GM23338 (cell line): ENCODE results near the gene ARL2BP. TPM values are rescaled to one million over a fixed set of nuclear protein-coding genes. Genes with fewer than 3 reads are reported as not detected.
A peak's percentile ranks its signal among the peaks of the same experiment; 100 is the strongest.

Experiments used
- ATAC-seq: fragments of 200-7000 bp; cut with Tn5 transposase; 3 replicates; pipeline ENCODE4 v1.9.1; 2020
- DNase-seq: peaks from one replicate; pipeline ENCODE4 v3.0.0-alpha.2; 2015; ENCODE audit warnings: low spot score
- H2AFZ ChIP-seq: fragments of 200-600 bp; sonication (generic); 2 replicates; pipeline ENCODE4 v1.8.0; 2016; ENCODE audit warnings: antibody characterized with exemption, mild to moderate bottlenecking, moderate library complexity
- H3F3A ChIP-seq: fragments of 200-600 bp; sonication (generic); replicated peaks from 2 replicates; pipeline ENCODE4 v1.8.0; 2017; ENCODE audit warnings: antibody characterized with exemption, mixed run types, low read depth
- H3K27ac ChIP-seq: fragments of 200-600 bp; sonication (generic); 2 replicates; pipeline ENCODE4 v1.6.1; 2016; ENCODE audit warnings: low read depth
- H3K27me3 ChIP-seq: fragments of 200-600 bp; sonication (generic); 2 replicates; pipeline ENCODE4 v1.8.0; 2016; ENCODE audit warnings: mild to moderate bottlenecking, mixed run types, moderate library complexity; ENCODE audit not compliant: insufficient read depth
- H3K36me3 ChIP-seq: fragments of 200-600 bp; sonication (generic); 2 replicates; pipeline ENCODE4 v1.8.0; 2016; ENCODE audit warnings: mild to moderate bottlenecking; ENCODE audit not compliant: insufficient read depth
- H3K4me1 ChIP-seq: fragments of 200-600 bp; sonication (generic); 2 replicates; pipeline ENCODE4 v1.8.0; 2016; ENCODE audit warnings: mild to moderate bottlenecking, moderate library complexity; ENCODE audit not compliant: insufficient read depth
- H3K4me2 ChIP-seq: fragments of 200-600 bp; sonication (generic); 2 replicates; pipeline ENCODE4 v1.7.1; 2017; ENCODE audit warnings: mixed run types
- H3K4me3 ChIP-seq: fragments of 200-600 bp; sonication (generic); 2 replicates; pipeline ENCODE4 v1.6.1; 2016; ENCODE audit warnings: mixed run types
- H3K79me2 ChIP-seq: fragments of 200-600 bp; sonication (generic); replicated peaks from 2 replicates; pipeline ENCODE4 v1.8.0; 2017; ENCODE audit warnings: mild to moderate bottlenecking; ENCODE audit not compliant: insufficient read depth
- H3K9me2 ChIP-seq: fragments of 200-600 bp; sonication (generic); 2 replicates; pipeline ENCODE4 v1.8.0; 2017; ENCODE audit not compliant: insufficient read depth
- H4K20me1 ChIP-seq: fragments of 200-600 bp; sonication (generic); replicated peaks from 2 replicates; pipeline ENCODE4 v1.8.0; 2017; ENCODE audit warnings: mild to moderate bottlenecking; ENCODE audit not compliant: insufficient read depth
- H3K27ac Mint-ChIP-seq: 2 replicates; pipeline ENCODE4 v1.8.0; 2020; ENCODE audit warnings: inconsistent platforms, mild to moderate bottlenecking, moderate library complexity, mixed read lengths
- H3K27me3 Mint-ChIP-seq: 3 replicates; pipeline ENCODE4 v1.8.0; 2022; ENCODE audit warnings: low read depth, mild to moderate bottlenecking, moderate library complexity, mixed read lengths, inconsistent platforms; ENCODE audit not compliant: insufficient read depth, poor library complexity
- H3K36me3 Mint-ChIP-seq: 3 replicates; pipeline ENCODE4 v1.8.0; 2021; ENCODE audit warnings: low read depth, mild to moderate bottlenecking, inconsistent platforms, moderate library complexity, mixed read lengths
- H3K4me1 Mint-ChIP-seq: 3 replicates; pipeline ENCODE4 v1.8.0; 2020; ENCODE audit warnings: mild to moderate bottlenecking, inconsistent platforms, mixed read lengths
- H3K4me3 Mint-ChIP-seq: 3 replicates; pipeline ENCODE4 v1.8.0; 2021; ENCODE audit warnings: moderate library complexity, mild to moderate bottlenecking, inconsistent platforms, mixed read lengths
- H3K9me3 Mint-ChIP-seq: 3 replicates; pipeline ENCODE4 v1.8.0; 2020; ENCODE audit warnings: moderate library complexity, mild to moderate bottlenecking, inconsistent platforms, mixed read lengths
- CREB1 ChIP-seq: fragments of 250-450 bp; sonication (Bioruptor Pico); IDR thresholded peaks from 2 replicates; pipeline ENCODE4 v1.5.0; 2020; ENCODE audit warnings: low read depth, mild to moderate bottlenecking, moderate library complexity
- EZH2 ChIP-seq: fragments of 200-600 bp; sonication (generic); IDR thresholded peaks from one replicate; pipeline ENCODE4 v1.8.0; 2017; ENCODE audit warnings: antibody characterized with exemption, mild to moderate bottlenecking, low read depth; ENCODE audit not compliant: unreplicated experiment
- EZH2phosphoT487 ChIP-seq: fragments of 200-600 bp; sonication (generic); IDR thresholded peaks from one replicate; pipeline ENCODE4 v1.8.1; 2018; ENCODE audit warnings: antibody characterized with exemption; ENCODE audit not compliant: unreplicated experiment
- JUNB ChIP-seq: IDR thresholded peaks from one replicate; pipeline ENCODE4 v1.6.1; 2016; ENCODE audit warnings: antibody characterized with exemption; ENCODE audit not compliant: unreplicated experiment
- NANOG ChIP-seq: IDR thresholded peaks from 2 replicates; pipeline ENCODE4 v1.6.1; 2016; ENCODE audit warnings: antibody characterized with exemption, borderline replicate concordance
- STAT1 ChIP-seq: IDR thresholded peaks from one replicate; pipeline ENCODE4 v1.6.1; 2016; ENCODE audit warnings: antibody characterized with exemption; ENCODE audit not compliant: unreplicated experiment
- ZNF114 ChIP-seq: fragments of 250-450 bp; sonication (Bioruptor Pico); IDR thresholded peaks from 2 replicates; pipeline ENCODE4 v1.5.0; 2020; ENCODE audit warnings: mild to moderate bottlenecking, moderate library complexity
- ZNF331 ChIP-seq: fragments of 250-450 bp; sonication (Bioruptor Pico); IDR thresholded peaks from 2 replicates; pipeline ENCODE4 v1.5.0; 2020; ENCODE audit warnings: low read depth, mild to moderate bottlenecking, moderate library complexity
- ZNF462 ChIP-seq: fragments of 250-450 bp; sonication (Bioruptor Pico); IDR thresholded peaks from 2 replicates; pipeline ENCODE4 v1.5.0; 2020; ENCODE audit warnings: mild to moderate bottlenecking, moderate library complexity
- polyA plus RNA-seq: library from polyadenylated mRNA; unstranded; fragments of >200 nt; fragmentation: Nextera tagmentation; extraction: Ambion mirVana; gene quantifications from 2 replicates; pipeline ENCODE4 v1.2.1, GENCODE V29; 2016
- total RNA-seq: library from RNA; depleted of rRNA; stranded (reverse); fragments of >200 nt; shearing (Covaris generic); gene quantifications from 2 replicates; pipeline ENCODE4 v1.2.3, GENCODE V29; 2014
- TF ChIP-seq, protein P1 (sequence below): IDR thresholded peaks from 2 replicates; pipeline ENCODE4 v1.6.1; 2016; ENCODE audit warnings: antibody characterized with exemption
- TF ChIP-seq, protein P2 (sequence below), 2 experiments: fragments of 200-600 bp in 1 of 2; sonication (generic) in 1 of 2; conservative IDR thresholded peaks; 2 replicates each; pipeline versions ENCODE4 v1.5.1 to v1.6.1; 2016 to 2017; ENCODE audit warnings: antibody characterized with exemption in 2 of 2, low read depth in 2 of 2, mild to moderate bottlenecking in 2 of 2, moderate library complexity in 1 of 2

The ARL2BP gene
- total and polyA plus RNA-seq, 2 experiments from 2014 or later, result 10.3 to 13.4 TPM

- TF ChIP-seq STAT1 (no peak), JUNB (no peak), ZNF462 (CRISPR knock-in tag) (no peak), EZH2 (no peak)
- TF ChIP-seq, protein P1, sequence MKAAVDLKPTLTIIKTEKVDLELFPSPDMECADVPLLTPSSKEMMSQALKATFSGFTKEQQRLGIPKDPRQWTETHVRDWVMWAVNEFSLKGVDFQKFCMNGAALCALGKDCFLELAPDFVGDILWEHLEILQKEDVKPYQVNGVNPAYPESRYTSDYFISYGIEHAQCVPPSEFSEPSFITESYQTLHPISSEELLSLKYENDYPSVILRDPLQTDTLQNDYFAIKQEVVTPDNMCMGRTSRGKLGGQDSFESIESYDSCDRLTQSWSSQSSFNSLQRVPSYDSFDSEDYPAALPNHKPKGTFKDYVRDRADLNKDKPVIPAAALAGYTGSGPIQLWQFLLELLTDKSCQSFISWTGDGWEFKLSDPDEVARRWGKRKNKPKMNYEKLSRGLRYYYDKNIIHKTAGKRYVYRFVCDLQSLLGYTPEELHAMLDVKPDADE, result no peak
These were observed 644 bp upstream of the ARL2BP start (continued) for GRCh38 chr16:57244463-57244766.

GRCh38 chr16:57245472-57246113 is 534 bp downstream of the ARL2BP start:
- H3K27me3 ChIP-seq, result no peaks in the 10 kb centered on the region
- peak overlapping the region; percentile 87 for H3K4me3 ChIP-seq
- Mint-ChIP-seq H3K27me3 (peaks cover 20% of the 10 kb centered on the region), H3K27ac (no peak overlapping the region), H3K4me3 (peak overlapping the region; percentile 89), H3K9me3 (no peaks in the 10 kb centered on the region), H3K36me3 (no peaks in the 10 kb centered on the region), H3K4me1 (peaks cover 6% of the 10 kb centered on the region)
- peak overlapping the region; percentile 99 for H2AFZ ChIP-seq
- H4K20me1 ChIP-seq, result no peaks in the 10 kb centered on the region
- DNase-seq (peak; percentile 48), ATAC-seq (peak; percentile 42; the same call in 2 of the 3 replicates)
- peaks cover 8% of the 10 kb centered on the region; the same call in 1 of the 2 replicates for H3K4me1 ChIP-seq
- H3F3A ChIP-seq, result peaks cover 5% of the 10 kb centered on the region; the same call in 1 of the 2 replicates
- H3K79me2 ChIP-seq, result no peaks in the 10 kb centered on the region
- peak overlapping the region; percentile 55; the same call in 1 of the 2 replicates for H3K27ac ChIP-seq
- no peaks in the 10 kb centered on the region; the same call in 1 of the 2 replicates for H3K36me3 ChIP-seq
- peak overlapping the region; percentile 95 for H3K4me2 ChIP-seq
- no peaks in the 10 kb centered on the region for H3K9me2 ChIP-seq
- TF ChIP-seq ZNF114 (CRISPR knock-in tag) (no peak), EZH2 (no peak), CREB1 (no peak), NANOG (no peak), JUNB (no peak), ZNF331 (CRISPR knock-in tag) (no peak), EZH2phosphoT487 (no peak)
- TF ChIP-seq, protein P2, sequence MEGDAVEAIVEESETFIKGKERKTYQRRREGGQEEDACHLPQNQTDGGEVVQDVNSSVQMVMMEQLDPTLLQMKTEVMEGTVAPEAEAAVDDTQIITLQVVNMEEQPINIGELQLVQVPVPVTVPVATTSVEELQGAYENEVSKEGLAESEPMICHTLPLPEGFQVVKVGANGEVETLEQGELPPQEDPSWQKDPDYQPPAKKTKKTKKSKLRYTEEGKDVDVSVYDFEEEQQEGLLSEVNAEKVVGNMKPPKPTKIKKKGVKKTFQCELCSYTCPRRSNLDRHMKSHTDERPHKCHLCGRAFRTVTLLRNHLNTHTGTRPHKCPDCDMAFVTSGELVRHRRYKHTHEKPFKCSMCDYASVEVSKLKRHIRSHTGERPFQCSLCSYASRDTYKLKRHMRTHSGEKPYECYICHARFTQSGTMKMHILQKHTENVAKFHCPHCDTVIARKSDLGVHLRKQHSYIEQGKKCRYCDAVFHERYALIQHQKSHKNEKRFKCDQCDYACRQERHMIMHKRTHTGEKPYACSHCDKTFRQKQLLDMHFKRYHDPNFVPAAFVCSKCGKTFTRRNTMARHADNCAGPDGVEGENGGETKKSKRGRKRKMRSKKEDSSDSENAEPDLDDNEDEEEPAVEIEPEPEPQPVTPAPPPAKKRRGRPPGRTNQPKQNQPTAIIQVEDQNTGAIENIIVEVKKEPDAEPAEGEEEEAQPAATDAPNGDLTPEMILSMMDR (conservative IDR thresholded peaks at IDR 0.05; ENCODE audit: low read depth in 2 of 2), result no peak
- TF ChIP-seq, protein P1, result no peak
